Fibroblast of lung (primary cell): Measurements from ENCODE around the gene RPS6KB1.
"Not testable (repeated sequence)": the region's sequence is repeated elsewhere in the genome, so short reads cannot be mapped to it uniquely, and the experiment has no call there.

Experiments used
- CTCF ChIP-seq, 2 donors: IDR thresholded peaks in 1 of 2; conservative IDR thresholded peaks in 1 of 2; 1 replicate in 1 of 2; 2 replicates in 1 of 2; pipeline ENCODE4 v1.5.1; 2011 to 2012; ENCODE audit warnings: low read length in 2 of 2, control low read depth in 1 of 2, inconsistent platforms in 1 of 2, low read depth in 1 of 2, mild to moderate bottlenecking in 1 of 2
- EZH2 ChIP-seq: IDR thresholded peaks from 2 replicates; pipeline ENCODE4 v1.5.1; 2012; ENCODE audit warnings: low read length, control low read depth, mild to moderate bottlenecking; ENCODE audit errors: missing control alignments

DNA sequence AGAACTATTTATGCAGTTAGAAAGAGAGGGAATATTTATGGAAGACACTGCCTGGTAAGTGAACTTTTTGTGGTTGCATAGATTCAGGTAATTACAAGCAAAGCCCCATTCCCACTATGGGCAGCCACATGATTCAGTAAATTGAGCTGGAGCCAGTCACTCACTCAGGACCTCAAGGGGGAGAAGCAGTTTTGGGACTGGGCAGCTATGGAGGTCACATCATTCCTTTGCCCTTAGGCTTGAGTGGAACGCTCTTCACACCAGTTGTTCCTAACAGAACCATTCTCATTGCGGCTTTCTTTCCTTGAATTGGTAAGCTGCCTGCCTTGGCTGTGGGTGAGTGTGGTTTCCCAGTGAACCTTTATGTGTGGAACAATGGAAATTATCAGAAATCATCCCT is 37.2 kb downstream of the RPS6KB1 start:
- not testable (repeated sequence) for TF ChIP-seq EZH2; CTCF (conservative IDR thresholded peaks at IDR 0.05 in 1 of 2, IDR thresholded peaks at IDR 0.05 in 1 of 2; ENCODE audit: low read depth in 1 of 2, low read length in 2 of 2)
